NCI-H2107 treated with DMSO at 0.1 percent for 48 hours (cell line): Measurements from ENCODE around the gene C1QTNF4.
"Not testable (repeated sequence)": the region's sequence is repeated elsewhere in the genome, so short reads cannot be mapped to it uniquely, and the experiment has no call there.

ENCODE experiments used
- DNase-seq: peaks from one replicate; lab custom pipeline; 2025; ENCODE audit not compliant: unreplicated experiment; lab: John Stamatoyannopoulos, UW

The C1QTNF4 gene

GRCh38 chr11:47593934-47594855 lies at the start of gene C1QTNF4:
TSS of gene C1QTNF4 (minus strand) at chr11:47594411. CDS start at chr11:47590810, 3,601 bp downstream.
- DNase-seq: no peak

GRCh38 chr11:47642099-47642855 lies 48.1 kb upstream of the C1QTNF4 start, which contains the start of gene MTCH2:
TSS of gene MTCH2 (minus strand) at chr11:47642559. CDS start at chr11:47642465, 94 bp downstream.
- DNase-seq: peak; percentile 87

GRCh38 chr11:47641600-47642098 lies 47.4 kb upstream of the C1QTNF4 start:
- DNase-seq: no peak

GRCh38 chr11:47640506-47640905 lies 46.3 kb upstream of the C1QTNF4 start:
- not testable (repeated sequence) for DNase-seq

GRCh38 chr11:47636331-47636730 lies 42.1 kb upstream of the C1QTNF4 start:
- DNase-seq: not testable (repeated sequence)

GRCh38 chr11:47631473-47631872 lies 37.3 kb upstream of the C1QTNF4 start:
- DNase-seq: no peak

- DNase-seq: no peak
These were observed 33.8 kb upstream of the C1QTNF4 start for GRCh38 chr11:47628026-47628425.

GRCh38 chr11:47626234-47626633 lies 32.0 kb upstream of the C1QTNF4 start:
- no peak for DNase-seq

- DNase-seq: no peak
These were observed 26.7 kb upstream of the C1QTNF4 start for GRCh38 chr11:47620836-47621378.

GRCh38 chr11:47617417-47617809 lies 23.2 kb upstream of the C1QTNF4 start:
- no peak for DNase-seq

GRCh38 chr11:47616726-47617416 lies 22.7 kb upstream of the C1QTNF4 start:
- DNase-seq: peak; percentile 42

GRCh38 chr11:47615249-47615648 lies 21.0 kb upstream of the C1QTNF4 start:
- DNase-seq: no peak

GRCh38 chr11:47611348-47611794 lies 17.2 kb upstream of the C1QTNF4 start:
- DNase-seq: no peak

GRCh38 chr11:47609675-47610074 lies 15.5 kb upstream of the C1QTNF4 start:
- DNase-seq: no peak

GRCh38 chr11:47607380-47607779 lies 13.2 kb upstream of the C1QTNF4 start:
- no peak for DNase-seq

- no peak for DNase-seq
These were observed 12.5 kb upstream of the C1QTNF4 start for GRCh38 chr11:47606731-47607130.

- no peak for DNase-seq
These were observed 11.7 kb upstream of the C1QTNF4 start for GRCh38 chr11:47605921-47606320.

GRCh38 chr11:47603295-47603694 lies 9.1 kb upstream of the C1QTNF4 start:
- DNase-seq: no peak

GRCh38 chr11:47599902-47600301 lies 5.7 kb upstream of the C1QTNF4 start:
- no peak for DNase-seq

GRCh38 chr11:47595967-47596366 lies 1.8 kb upstream of the C1QTNF4 start:
- DNase-seq: no peak

GRCh38 chr11:47595029-47595428 lies 818 bp upstream of the C1QTNF4 start:
- DNase-seq: no peak
